HL-60 (cell line): ENCODE measurements around the gene TMEM50A.
"Not testable (repeated sequence)": the region's sequence is repeated elsewhere in the genome, so short reads cannot be mapped to it uniquely, and the experiment has no call there.

ENCODE experiments used
- GABPA ChIP-seq: IDR thresholded peaks from 2 replicates; pipeline ENCODE4 v1.6.1; 2012; ENCODE audit warnings: low read depth
- TF ChIP-seq, protein P1 (sequence below): IDR thresholded peaks from one replicate; pipeline ENCODE4 v1.5.1; 2011; ENCODE audit warnings: low read length, control low read depth, inconsistent platforms; ENCODE audit not compliant: insufficient read depth
- TF ChIP-seq, protein P2 (sequence below): IDR thresholded peaks from 2 replicates; pipeline ENCODE4 v1.6.1; 2012; ENCODE audit warnings: low read depth; ENCODE audit not compliant: insufficient replicate concordance

DNA sequence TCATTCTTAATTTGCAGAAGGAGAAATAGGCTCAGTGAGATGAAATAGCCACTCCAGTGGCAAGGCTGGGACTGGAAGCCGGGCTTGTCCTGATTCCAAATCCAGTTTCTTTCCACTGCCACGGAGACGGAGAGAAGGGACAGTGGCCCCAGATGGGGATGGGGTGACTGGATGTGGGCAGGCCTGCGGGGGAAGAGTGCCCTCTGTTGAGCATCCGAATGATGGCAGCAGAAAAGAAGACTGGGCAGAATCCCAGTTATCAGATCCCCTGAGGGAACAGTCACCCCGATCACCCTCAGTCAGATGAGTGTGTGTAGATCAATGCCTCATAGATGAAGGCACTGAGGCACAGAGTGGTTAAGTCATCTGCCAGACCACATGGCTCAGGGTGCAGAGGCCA, 48.1 kb upstream of the TMEM50A start:
- TF ChIP-seq, protein P1, sequence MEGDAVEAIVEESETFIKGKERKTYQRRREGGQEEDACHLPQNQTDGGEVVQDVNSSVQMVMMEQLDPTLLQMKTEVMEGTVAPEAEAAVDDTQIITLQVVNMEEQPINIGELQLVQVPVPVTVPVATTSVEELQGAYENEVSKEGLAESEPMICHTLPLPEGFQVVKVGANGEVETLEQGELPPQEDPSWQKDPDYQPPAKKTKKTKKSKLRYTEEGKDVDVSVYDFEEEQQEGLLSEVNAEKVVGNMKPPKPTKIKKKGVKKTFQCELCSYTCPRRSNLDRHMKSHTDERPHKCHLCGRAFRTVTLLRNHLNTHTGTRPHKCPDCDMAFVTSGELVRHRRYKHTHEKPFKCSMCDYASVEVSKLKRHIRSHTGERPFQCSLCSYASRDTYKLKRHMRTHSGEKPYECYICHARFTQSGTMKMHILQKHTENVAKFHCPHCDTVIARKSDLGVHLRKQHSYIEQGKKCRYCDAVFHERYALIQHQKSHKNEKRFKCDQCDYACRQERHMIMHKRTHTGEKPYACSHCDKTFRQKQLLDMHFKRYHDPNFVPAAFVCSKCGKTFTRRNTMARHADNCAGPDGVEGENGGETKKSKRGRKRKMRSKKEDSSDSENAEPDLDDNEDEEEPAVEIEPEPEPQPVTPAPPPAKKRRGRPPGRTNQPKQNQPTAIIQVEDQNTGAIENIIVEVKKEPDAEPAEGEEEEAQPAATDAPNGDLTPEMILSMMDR, result not testable (repeated sequence)
- TF ChIP-seq, protein P2, sequence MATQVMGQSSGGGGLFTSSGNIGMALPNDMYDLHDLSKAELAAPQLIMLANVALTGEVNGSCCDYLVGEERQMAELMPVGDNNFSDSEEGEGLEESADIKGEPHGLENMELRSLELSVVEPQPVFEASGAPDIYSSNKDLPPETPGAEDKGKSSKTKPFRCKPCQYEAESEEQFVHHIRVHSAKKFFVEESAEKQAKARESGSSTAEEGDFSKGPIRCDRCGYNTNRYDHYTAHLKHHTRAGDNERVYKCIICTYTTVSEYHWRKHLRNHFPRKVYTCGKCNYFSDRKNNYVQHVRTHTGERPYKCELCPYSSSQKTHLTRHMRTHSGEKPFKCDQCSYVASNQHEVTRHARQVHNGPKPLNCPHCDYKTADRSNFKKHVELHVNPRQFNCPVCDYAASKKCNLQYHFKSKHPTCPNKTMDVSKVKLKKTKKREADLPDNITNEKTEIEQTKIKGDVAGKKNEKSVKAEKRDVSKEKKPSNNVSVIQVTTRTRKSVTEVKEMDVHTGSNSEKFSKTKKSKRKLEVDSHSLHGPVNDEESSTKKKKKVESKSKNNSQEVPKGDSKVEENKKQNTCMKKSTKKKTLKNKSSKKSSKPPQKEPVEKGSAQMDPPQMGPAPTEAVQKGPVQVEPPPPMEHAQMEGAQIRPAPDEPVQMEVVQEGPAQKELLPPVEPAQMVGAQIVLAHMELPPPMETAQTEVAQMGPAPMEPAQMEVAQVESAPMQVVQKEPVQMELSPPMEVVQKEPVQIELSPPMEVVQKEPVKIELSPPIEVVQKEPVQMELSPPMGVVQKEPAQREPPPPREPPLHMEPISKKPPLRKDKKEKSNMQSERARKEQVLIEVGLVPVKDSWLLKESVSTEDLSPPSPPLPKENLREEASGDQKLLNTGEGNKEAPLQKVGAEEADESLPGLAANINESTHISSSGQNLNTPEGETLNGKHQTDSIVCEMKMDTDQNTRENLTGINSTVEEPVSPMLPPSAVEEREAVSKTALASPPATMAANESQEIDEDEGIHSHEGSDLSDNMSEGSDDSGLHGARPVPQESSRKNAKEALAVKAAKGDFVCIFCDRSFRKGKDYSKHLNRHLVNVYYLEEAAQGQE, result not testable (repeated sequence)
- TF ChIP-seq GABPA, result not testable (repeated sequence)
